Metanephros (tissue), 2 donors: ENCODE data around the gene CYP4F11. TPM values are rescaled to one million over a fixed set of nuclear protein-coding genes. Genes with fewer than 3 reads are reported as not detected.

ENCODE experiments used
- small RNA-seq: library from RNA; depleted of rRNA; stranded (forward); fragments of <200 nt; gene quantifications from one replicate; pipeline ENCODE3, GENCODE V24; 2014; ENCODE audit warnings: low replicate concordance
- total RNA-seq: library from RNA; depleted of rRNA; stranded (reverse); fragments of >200 nt; gene quantifications from one replicate; pipeline ENCODE4 v1.2.3, GENCODE V29; 2014

Gene CYP4F11, protein sequence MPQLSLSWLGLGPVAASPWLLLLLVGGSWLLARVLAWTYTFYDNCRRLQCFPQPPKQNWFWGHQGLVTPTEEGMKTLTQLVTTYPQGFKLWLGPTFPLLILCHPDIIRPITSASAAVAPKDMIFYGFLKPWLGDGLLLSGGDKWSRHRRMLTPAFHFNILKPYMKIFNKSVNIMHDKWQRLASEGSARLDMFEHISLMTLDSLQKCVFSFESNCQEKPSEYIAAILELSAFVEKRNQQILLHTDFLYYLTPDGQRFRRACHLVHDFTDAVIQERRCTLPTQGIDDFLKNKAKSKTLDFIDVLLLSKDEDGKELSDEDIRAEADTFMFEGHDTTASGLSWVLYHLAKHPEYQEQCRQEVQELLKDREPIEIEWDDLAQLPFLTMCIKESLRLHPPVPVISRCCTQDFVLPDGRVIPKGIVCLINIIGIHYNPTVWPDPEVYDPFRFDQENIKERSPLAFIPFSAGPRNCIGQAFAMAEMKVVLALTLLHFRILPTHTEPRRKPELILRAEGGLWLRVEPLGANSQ
- not detected for total RNA-seq

GRCh38 chr19:15934332-15935078 is at the start of gene CYP4F11:
Gene CYP4F11, minus strand, starts transcription at chr19:15934529. Its CDS starts 121 bp downstream, at chr19:15934408.

DNA sequence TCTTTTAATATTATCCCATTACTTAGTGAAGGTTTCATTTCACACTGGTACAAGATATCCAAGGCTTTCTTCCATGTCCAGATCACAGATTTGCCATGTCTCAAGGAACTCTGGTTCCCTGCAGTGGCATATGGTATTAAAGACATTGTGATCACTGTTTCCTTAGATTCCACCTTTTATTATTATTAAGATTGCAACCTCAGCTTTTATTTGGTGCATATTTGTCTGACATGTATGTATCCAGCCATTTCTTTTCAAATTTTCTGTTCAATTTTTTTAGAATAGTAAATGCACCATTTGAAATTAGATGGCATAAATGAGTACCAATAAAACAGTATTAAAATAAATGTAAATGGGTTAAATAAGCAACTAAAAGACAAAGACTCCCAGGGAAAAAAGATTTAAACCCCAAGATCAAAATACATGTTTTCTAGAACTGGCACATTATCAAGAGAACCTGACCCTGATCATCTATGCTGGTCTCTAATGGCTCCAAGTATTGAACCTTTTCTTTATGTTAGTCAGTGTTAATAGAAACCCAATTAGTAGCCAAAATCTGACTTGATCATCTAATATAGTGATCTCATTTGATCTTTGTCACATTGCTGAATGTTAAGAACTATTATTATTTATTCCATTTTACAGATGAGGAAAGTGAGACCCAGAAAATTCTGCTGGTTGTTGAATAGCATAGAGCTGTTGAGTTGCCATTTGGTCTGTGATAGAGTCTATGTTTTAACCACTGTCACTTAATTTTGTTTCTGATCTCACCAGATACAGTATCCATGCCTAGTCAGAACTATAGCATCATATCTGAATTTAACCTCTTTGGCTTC is 14.1 kb upstream of the CYP4F11 start, which contains the start of gene OR10H4:
Gene OR10H4 (plus strand): TSS at position 786 of the 836 bp plus-strand sequence. CDS start 0 bp downstream, at position 786.

DNA sequence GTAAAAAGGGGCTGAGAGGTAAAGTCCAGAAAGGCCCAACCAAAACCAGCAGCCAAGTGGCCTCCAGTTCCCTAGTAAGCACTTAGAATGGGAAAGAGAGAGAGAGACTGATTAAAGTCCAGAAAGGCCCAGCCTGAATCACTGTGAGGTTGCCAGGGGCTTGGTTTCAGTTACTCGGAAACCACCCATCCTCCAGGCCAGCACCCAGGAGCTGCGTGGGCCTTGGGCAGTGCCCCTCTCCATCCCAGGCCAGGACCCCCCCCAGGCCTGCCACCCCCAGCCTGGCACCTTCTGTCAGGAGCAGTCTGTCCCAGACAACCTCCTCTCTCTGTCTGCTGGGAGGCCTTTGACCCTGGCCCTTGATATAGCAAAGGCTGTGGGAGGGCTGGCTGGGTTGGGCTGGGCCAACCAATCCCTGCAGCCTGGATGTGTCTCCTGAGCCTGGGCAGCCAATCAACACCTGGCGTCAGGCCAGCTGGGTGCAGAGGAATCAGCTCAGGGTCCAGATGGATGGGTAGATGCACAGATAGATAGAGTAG is 36.5 kb downstream of the CYP4F11 start, which contains the start of gene CYP4F2:
Gene CYP4F2 (minus strand): TSS at position 337 of the 539 bp plus-strand sequence. CDS start 463 bp downstream, outside the sequence.

Small RNA genes lying within 50 kb of the gene (small RNA-seq; reads per million reads assigned to genes)
- gene CYP4F36P, result not detected

Other genes starting within 250 kb of the CYP4F11 start
- not detected for gene OR10H2, start 206.5 kb downstream of the CYP4F11 start, total RNA-seq
- gene OR10H3, start 196.5 kb downstream of the CYP4F11 start, total RNA-seq, result not detected
- gene OR10H5, start 146.9 kb downstream of the CYP4F11 start, total RNA-seq, result not detected
- gene OR10H1, start 118.9 kb downstream of the CYP4F11 start, total RNA-seq, result not detected
- gene CYP4F2, start 36.5 kb downstream of the CYP4F11 start, total RNA-seq, result not detected
- gene OR10H4, start 14.5 kb upstream of the CYP4F11 start, total RNA-seq, result not detected
- gene TPM4, start 142.0 kb upstream of the CYP4F11 start, total RNA-seq, result 341 TPM
- gene RAB8A, start 177.4 kb upstream of the CYP4F11 start, total RNA-seq, result 59.8 TPM
- 2.6 TPM for gene HSH2D, start 209.2 kb upstream of the CYP4F11 start, total RNA-seq
- gene CIB3, start 239.0 kb upstream of the CYP4F11 start, total RNA-seq, result not detected